NCI-H2196 treated with DMSO at 0.1 percent for 48 hours (cell line): ENCODE measurements around the gene TEDC2.
A peak's percentile ranks its signal among the peaks of the same experiment; 100 is the strongest.

Experiments used
- DNase-seq: peaks from one replicate; lab custom pipeline; 2025; ENCODE audit not compliant: unreplicated experiment; lab: John Stamatoyannopoulos, UW

TEDC2 gene

GRCh38 chr16:2465653-2466415 is 5.9 kb downstream of the TEDC2 start:
- DNase-seq: no peak

- no peak for DNase-seq
Observed at GRCh38 chr16:2466667-2467527, 7.0 kb downstream of the TEDC2 start.

- peak; percentile 84 for DNase-seq
Observed at GRCh38 chr16:2467528-2468232, 7.8 kb downstream of the TEDC2 start.

- no peak for DNase-seq
Observed at GRCh38 chr16:2468233-2468724, 8.4 kb downstream of the TEDC2 start.

GRCh38 chr16:2468725-2469398 is 9.0 kb downstream of the TEDC2 start:
- peak; percentile 78 for DNase-seq

- no peak for DNase-seq
Observed at GRCh38 chr16:2469399-2470233, 9.7 kb downstream of the TEDC2 start.

- no peak for DNase-seq
Observed at GRCh38 chr16:2470234-2470601, 10.3 kb downstream of the TEDC2 start.

GRCh38 chr16:2470603-2471015 is 10.7 kb downstream of the TEDC2 start:
- DNase-seq: no peak

- no peak for DNase-seq
Observed at GRCh38 chr16:2471016-2471652, 11.2 kb downstream of the TEDC2 start, which contains the start of gene NTN3. TSS of gene NTN3 (plus strand) at chr16:2471297. CDS start at chr16:2471702, 405 bp downstream.

GRCh38 chr16:2471653-2472487 is 12.0 kb downstream of the TEDC2 start:
- no peak for DNase-seq

GRCh38 chr16:2472488-2472864 is 12.6 kb downstream of the TEDC2 start:
- no peak for DNase-seq

GRCh38 chr16:2472885-2473445 is 13.1 kb downstream of the TEDC2 start:
- no peak for DNase-seq

GRCh38 chr16:2473446-2473926 is 13.6 kb downstream of the TEDC2 start:
- DNase-seq: no peak

- no peak for DNase-seq
Observed at GRCh38 chr16:2473999-2474876, 14.3 kb downstream of the TEDC2 start.

- peak; percentile 63 for DNase-seq
Observed at GRCh38 chr16:2474877-2475412, 15.0 kb downstream of the TEDC2 start, which contains the start of gene TBC1D24. TSS of gene TBC1D24 (plus strand) at chr16:2475127. CDS start at chr16:2496149, 21,022 bp downstream.

GRCh38 chr16:2475413-2476344 is 15.8 kb downstream of the TEDC2 start:
- DNase-seq: no peak
